OCI-LY1 (cell line): ENCODE results near the gene NPHP1.

Source experiments
- EZH2 ChIP-seq: fragments of 200-600 bp; sonication (generic), shearing (Covaris generic); IDR thresholded peaks from 2 replicates; pipeline ENCODE4 v1.8.0; 2017; ENCODE audit warnings: borderline replicate concordance, mixed run types, mild to moderate bottlenecking, antibody characterized with exemption, low read length, moderate library complexity, mixed read lengths
- TF ChIP-seq, protein P1 (sequence below): fragments of 200-600 bp; sonication (generic), shearing (Covaris generic); IDR thresholded peaks from 2 replicates; pipeline ENCODE4 v1.5.1; 2017; ENCODE audit warnings: mild to moderate bottlenecking, antibody characterized with exemption, low read length, moderate library complexity, mixed read lengths

GRCh38 chr2:110120171-110121051 lies 84.4 kb downstream of the NPHP1 start:
- TF ChIP-seq, protein P1, sequence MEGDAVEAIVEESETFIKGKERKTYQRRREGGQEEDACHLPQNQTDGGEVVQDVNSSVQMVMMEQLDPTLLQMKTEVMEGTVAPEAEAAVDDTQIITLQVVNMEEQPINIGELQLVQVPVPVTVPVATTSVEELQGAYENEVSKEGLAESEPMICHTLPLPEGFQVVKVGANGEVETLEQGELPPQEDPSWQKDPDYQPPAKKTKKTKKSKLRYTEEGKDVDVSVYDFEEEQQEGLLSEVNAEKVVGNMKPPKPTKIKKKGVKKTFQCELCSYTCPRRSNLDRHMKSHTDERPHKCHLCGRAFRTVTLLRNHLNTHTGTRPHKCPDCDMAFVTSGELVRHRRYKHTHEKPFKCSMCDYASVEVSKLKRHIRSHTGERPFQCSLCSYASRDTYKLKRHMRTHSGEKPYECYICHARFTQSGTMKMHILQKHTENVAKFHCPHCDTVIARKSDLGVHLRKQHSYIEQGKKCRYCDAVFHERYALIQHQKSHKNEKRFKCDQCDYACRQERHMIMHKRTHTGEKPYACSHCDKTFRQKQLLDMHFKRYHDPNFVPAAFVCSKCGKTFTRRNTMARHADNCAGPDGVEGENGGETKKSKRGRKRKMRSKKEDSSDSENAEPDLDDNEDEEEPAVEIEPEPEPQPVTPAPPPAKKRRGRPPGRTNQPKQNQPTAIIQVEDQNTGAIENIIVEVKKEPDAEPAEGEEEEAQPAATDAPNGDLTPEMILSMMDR, result no peak
- no peak for TF ChIP-seq EZH2
